Panc1 (cell line): ENCODE data around the gene OSBPL5.

Source experiments
- CTCF ChIP-seq: fragments of 450-650 bp; IDR thresholded peaks from 2 replicates; pipeline ENCODE4 v1.5.1; 2017; ENCODE audit warnings: mild to moderate bottlenecking
- POLR2AphosphoS5 ChIP-seq: IDR thresholded peaks from 2 replicates; pipeline ENCODE4 v1.6.1; 2012; ENCODE audit warnings: mild to moderate bottlenecking, low read depth, low read length, moderate library complexity
- SIN3A ChIP-seq: IDR thresholded peaks from 2 replicates; pipeline ENCODE4 v1.6.1; 2012; ENCODE audit warnings: low read depth, mild to moderate bottlenecking, low read length, moderate library complexity, borderline replicate concordance; ENCODE audit not compliant: insufficient read depth
- TCF7L2 ChIP-seq: IDR thresholded peaks from 2 replicates; pipeline ENCODE4 v1.6.1; 2011; ENCODE audit warnings: mild to moderate bottlenecking, low read depth, low read length, inconsistent platforms

GRCh38 chr11:3129181-3129590, 35.9 kb downstream of the OSBPL5 start:
- no peak for TF ChIP-seq TCF7L2
- no peak for TF ChIP-seq CTCF
- TF ChIP-seq POLR2AphosphoS5 = no peak
- no peak for TF ChIP-seq SIN3A
